K562 (cell line): Measurements from ENCODE around the gene PBX2. TPM values are rescaled to one million over a fixed set of nuclear protein-coding genes. Genes with fewer than 3 reads are reported as not detected.
A peak's percentile ranks its signal among the peaks of the same experiment; 100 is the strongest.

Experiments
- ARID1B ChIP-seq: fragments of 450-650 bp; IDR thresholded peaks from 2 replicates; pipeline ENCODE4 v1.6.1; 2016; ENCODE audit warnings: antibody characterized with exemption, mild to moderate bottlenecking, inconsistent platforms
- CAMTA2 ChIP-seq: fragments of 250-450 bp; sonication (Bioruptor Pico); conservative IDR thresholded peaks from 2 replicates; pipeline ENCODE4 v1.5.1; 2022
- CREBBP ChIP-seq: IDR thresholded peaks from one replicate; pipeline ENCODE4 v1.6.1; 2012; ENCODE audit warnings: low read depth, mild to moderate bottlenecking, control low read depth, inconsistent platforms, low read length
- DDX20 ChIP-seq: fragments of 450-650 bp; IDR thresholded peaks from 2 replicates; pipeline ENCODE4 v1.6.1; 2016; ENCODE audit warnings: missing genetic modification characterization, low read depth, mild to moderate bottlenecking, missing compliant biosample characterization, moderate library complexity
- E2F3 ChIP-seq: fragments of 250-450 bp; sonication (Bioruptor Pico); IDR thresholded peaks from 2 replicates; pipeline ENCODE4 v1.4.0; 2020; ENCODE audit warnings: mild to moderate bottlenecking
- FOXA1 ChIP-seq: fragments of 450-650 bp; IDR thresholded peaks from 2 replicates; pipeline ENCODE4 v1.6.1; 2016; ENCODE audit warnings: mild to moderate bottlenecking, borderline replicate concordance
- FOXK1 ChIP-seq: sonication (generic); formaldehyde crosslinking; IDR thresholded peaks from 2 replicates; pipeline ENCODE4 v1.8.0; 2022; ENCODE audit warnings: missing genetic modification reagents, mild to moderate bottlenecking, borderline replicate concordance
- GTF2F1 ChIP-seq: IDR thresholded peaks from 2 replicates; pipeline ENCODE4 v1.6.1; 2011; ENCODE audit warnings: low read depth, low read length, improper control_type of control experiment
- NR3C1 ChIP-seq: sonication (generic); formaldehyde crosslinking; IDR thresholded peaks from 2 replicates; pipeline ENCODE4 v1.8.1; 2022; ENCODE audit warnings: missing genetic modification reagents
- POLR2G ChIP-seq: fragments of 200-400 bp; formaldehyde crosslinking; IDR thresholded peaks from 2 replicates; pipeline ENCODE4 v1.6.1; 2017; ENCODE audit warnings: low read depth, mild to moderate bottlenecking, antibody characterized with exemption, low read length, moderate library complexity
- RBM22 ChIP-seq: fragments of 200-400 bp; formaldehyde crosslinking; IDR thresholded peaks from 2 replicates; pipeline ENCODE4 v1.6.1; 2018; ENCODE audit warnings: low read length, low read depth; ENCODE audit not compliant: poor library complexity, severe bottlenecking
- RHOXF2B ChIP-seq: fragments of 250-450 bp; sonication (Bioruptor Pico); conservative IDR thresholded peaks from 2 replicates; pipeline ENCODE4 v1.5.1; 2021
- SMC3 ChIP-seq: conservative IDR thresholded peaks from 2 replicates; pipeline ENCODE4 v1.6.1; 2011; ENCODE audit warnings: low read depth, low read length, improper control_type of control experiment; ENCODE audit not compliant: insufficient read depth
- THRAP3 ChIP-seq: fragments of 450-650 bp; IDR thresholded peaks from 2 replicates; pipeline ENCODE4 v1.6.1; 2016; ENCODE audit warnings: mild to moderate bottlenecking, inconsistent platforms, borderline replicate concordance
- ZFPM2 ChIP-seq: fragments of 250-450 bp; sonication (Bioruptor Pico); IDR thresholded peaks from 2 replicates; pipeline ENCODE4 v1.5.1; 2022; ENCODE audit warnings: mild to moderate bottlenecking
- ZNF263 ChIP-seq: sonication (generic); formaldehyde crosslinking; IDR thresholded peaks from 2 replicates; pipeline ENCODE4 v1.8.0; 2022; ENCODE audit warnings: mild to moderate bottlenecking, missing genetic modification reagents, borderline replicate concordance
- ZNF274 ChIP-seq: IDR thresholded peaks from 2 replicates; pipeline ENCODE4 v1.6.1; 2011; ENCODE audit warnings: low read depth, mild to moderate bottlenecking, low read length, moderate library complexity, borderline replicate concordance
- ZNF584 ChIP-seq: fragments of 200-800 bp; sonication (Bioruptor generic); IDR thresholded peaks from 2 replicates; pipeline ENCODE4 v1.6.1; 2016; ENCODE audit warnings: low read depth, mild to moderate bottlenecking, missing genetic modification characterization, missing compliant biosample characterization
- ZNF79 ChIP-seq: fragments of 250-450 bp; sonication (Bioruptor Pico); IDR thresholded peaks from 2 replicates; pipeline ENCODE4 v1.4.0; 2020; ENCODE audit warnings: low read depth, mild to moderate bottlenecking, moderate library complexity
- polyA plus RNA-seq, 8 experiments: library from polyadenylated mRNA; depleted of rRNA in 4 of 8; stranded (reverse) in 5 of 8; unstranded in 3 of 8; fragments of >200 nt; fragmentation: Nextera tagmentation in 2 of 8; fragmentation: Illumina TruSeq in 1 of 8; extraction: Ambion mirVana in 2 of 8; extraction: Trizol in 1 of 8; gene quantifications; 2 replicates each; pipeline versions ENCODE4 v1.2.1 to v1.2.3, GENCODE V29; 2011 to 2014; ENCODE audit warnings: inconsistent platforms in 1 of 8, missing spikeins in 1 of 8
- total RNA-seq, 7 experiments: library from RNA; depleted of rRNA in 6 of 7; stranded (reverse); fragments of >200 nt in 6 of 7; fragmentation: Illumina TruSeq in 2 of 7; extraction: Trizol in 2 of 7; gene quantifications; 2 replicates each; pipeline versions ENCODE4 v1.2.1 to v1.2.3, GENCODE V29; 2011 to 2021; ENCODE audit warnings: low replicate concordance in 1 of 7
- TF ChIP-seq, protein P1 (sequence below): fragments of 250-450 bp; sonication (Bioruptor Pico); IDR thresholded peaks from 2 replicates; pipeline ENCODE4 v1.8.0; 2022; ENCODE audit warnings: inconsistent platforms
- TF ChIP-seq, protein P2 (sequence below): IDR thresholded peaks from 2 replicates; pipeline ENCODE4 v1.6.1; 2014; ENCODE audit warnings: antibody characterized with exemption
- TF ChIP-seq, protein P3 (sequence below): fragments of 200-800 bp; sonication (Bioruptor generic); IDR thresholded peaks from 2 replicates; pipeline ENCODE4 v1.6.1; 2017; ENCODE audit warnings: missing genetic modification characterization, missing compliant biosample characterization
- TF ChIP-seq, protein P4 (sequence below), 2 experiments: fragments of 250-450 bp in 1 of 2; fragments of 450-650 bp in 1 of 2; sonication (Bioruptor Pico) in 1 of 2; IDR thresholded peaks; 2 replicates each; pipeline versions ENCODE4 v1.6.1 to v1.8.0; 2016 to 2021; ENCODE audit warnings: mild to moderate bottlenecking in 2 of 2, moderate library complexity in 2 of 2, missing compliant biosample characterization in 1 of 2, missing genetic modification characterization in 1 of 2

Gene PBX2
- total and polyA plus RNA-seq, 9 of the 15 experiments (the other 6 are each of a cell fraction or from before 2014, with no cell fraction given): 1.9 to 134 (median 62.5) TPM

DNA sequence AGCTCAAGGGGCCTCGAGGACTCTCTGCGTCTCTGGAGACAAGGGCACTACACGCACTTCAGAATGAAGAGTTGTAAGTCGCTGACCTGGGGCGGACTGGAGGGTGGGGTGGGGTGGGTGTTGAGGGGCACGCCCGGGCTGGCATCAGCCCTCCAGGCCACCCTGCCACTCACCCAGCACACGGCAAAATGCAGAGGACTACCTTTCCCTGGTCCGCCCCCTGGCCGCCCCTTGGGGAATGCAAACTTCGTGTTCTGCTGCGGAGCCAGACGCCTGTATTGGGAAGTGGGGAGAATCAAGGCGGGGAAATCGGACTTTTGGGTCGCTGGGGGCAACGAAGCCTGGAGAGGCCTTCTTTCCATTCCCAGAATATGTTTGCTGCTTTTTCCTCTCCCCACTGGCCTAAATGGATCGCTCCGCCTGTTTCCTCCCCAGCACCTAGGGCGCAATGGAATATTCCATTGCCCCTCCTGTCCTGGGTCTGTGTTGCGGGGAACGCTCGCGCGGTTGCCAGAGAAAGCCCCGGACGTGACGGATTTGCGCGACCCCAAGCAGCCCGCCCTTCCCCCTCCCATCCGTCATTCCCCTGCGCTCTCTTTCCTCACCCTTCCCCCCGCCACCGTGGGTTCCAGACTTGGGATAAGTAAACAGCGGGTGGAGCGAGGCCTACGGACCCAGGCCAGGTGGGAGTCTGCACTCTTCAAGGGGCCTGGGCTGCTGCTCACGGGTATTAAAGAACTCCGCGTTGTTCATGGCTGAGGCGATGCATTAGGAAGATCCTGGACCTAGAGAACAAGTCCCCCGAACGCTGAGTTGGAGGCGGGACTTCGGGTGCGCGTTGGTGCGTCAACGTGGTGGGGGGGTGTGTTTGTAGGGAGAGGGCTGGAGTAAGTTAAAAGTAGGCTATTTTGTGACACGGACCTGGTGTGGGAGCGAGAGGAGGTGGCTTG lies 36.2 kb downstream of the PBX2 start, which contains the start of gene PPT2 (continued):
- TF ChIP-seq, protein P1, sequence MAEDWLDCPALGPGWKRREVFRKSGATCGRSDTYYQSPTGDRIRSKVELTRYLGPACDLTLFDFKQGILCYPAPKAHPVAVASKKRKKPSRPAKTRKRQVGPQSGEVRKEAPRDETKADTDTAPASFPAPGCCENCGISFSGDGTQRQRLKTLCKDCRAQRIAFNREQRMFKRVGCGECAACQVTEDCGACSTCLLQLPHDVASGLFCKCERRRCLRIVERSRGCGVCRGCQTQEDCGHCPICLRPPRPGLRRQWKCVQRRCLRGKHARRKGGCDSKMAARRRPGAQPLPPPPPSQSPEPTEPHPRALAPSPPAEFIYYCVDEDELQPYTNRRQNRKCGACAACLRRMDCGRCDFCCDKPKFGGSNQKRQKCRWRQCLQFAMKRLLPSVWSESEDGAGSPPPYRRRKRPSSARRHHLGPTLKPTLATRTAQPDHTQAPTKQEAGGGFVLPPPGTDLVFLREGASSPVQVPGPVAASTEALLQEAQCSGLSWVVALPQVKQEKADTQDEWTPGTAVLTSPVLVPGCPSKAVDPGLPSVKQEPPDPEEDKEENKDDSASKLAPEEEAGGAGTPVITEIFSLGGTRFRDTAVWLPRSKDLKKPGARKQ (CRISPR knock-in tag): no peak
- no peak for TF ChIP-seq CREBBP
- TF ChIP-seq CAMTA2 (CRISPR knock-in tag): no peak
- peak; percentile 28; the same call in 1 of the 2 replicates for TF ChIP-seq ZNF79 (CRISPR knock-in tag)
- no peak for TF ChIP-seq THRAP3
- TF ChIP-seq FOXK1 (CRISPR knock-in tag): no peak
- TF ChIP-seq ZNF584 (CRISPR knock-in tag): no peak
- TF ChIP-seq ARID1B: no peak
- TF ChIP-seq ZNF263 (CRISPR knock-in tag): no peak
- no peak; the same call in 1 of the 2 replicates for TF ChIP-seq ZFPM2 (CRISPR knock-in tag)
- TF ChIP-seq GTF2F1: peak; percentile 19; the same call in 1 of the 2 replicates
- no peak for TF ChIP-seq DDX20 (tag)
- TF ChIP-seq RBM22: peak; percentile 73
- TF ChIP-seq SMC3: peak; percentile 11; the same call in 1 of the 2 replicates
- TF ChIP-seq, protein P2, sequence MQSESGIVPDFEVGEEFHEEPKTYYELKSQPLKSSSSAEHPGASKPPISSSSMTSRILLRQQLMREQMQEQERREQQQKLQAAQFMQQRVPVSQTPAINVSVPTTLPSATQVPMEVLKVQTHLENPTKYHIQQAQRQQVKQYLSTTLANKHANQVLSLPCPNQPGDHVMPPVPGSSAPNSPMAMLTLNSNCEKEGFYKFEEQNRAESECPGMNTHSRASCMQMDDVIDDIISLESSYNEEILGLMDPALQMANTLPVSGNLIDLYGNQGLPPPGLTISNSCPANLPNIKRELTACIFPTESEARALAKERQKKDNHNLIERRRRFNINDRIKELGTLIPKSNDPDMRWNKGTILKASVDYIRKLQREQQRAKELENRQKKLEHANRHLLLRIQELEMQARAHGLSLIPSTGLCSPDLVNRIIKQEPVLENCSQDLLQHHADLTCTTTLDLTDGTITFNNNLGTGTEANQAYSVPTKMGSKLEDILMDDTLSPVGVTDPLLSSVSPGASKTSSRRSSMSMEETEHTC: no peak
- no peak for TF ChIP-seq NR3C1 (CRISPR knock-in tag)
- TF ChIP-seq, protein P3, sequence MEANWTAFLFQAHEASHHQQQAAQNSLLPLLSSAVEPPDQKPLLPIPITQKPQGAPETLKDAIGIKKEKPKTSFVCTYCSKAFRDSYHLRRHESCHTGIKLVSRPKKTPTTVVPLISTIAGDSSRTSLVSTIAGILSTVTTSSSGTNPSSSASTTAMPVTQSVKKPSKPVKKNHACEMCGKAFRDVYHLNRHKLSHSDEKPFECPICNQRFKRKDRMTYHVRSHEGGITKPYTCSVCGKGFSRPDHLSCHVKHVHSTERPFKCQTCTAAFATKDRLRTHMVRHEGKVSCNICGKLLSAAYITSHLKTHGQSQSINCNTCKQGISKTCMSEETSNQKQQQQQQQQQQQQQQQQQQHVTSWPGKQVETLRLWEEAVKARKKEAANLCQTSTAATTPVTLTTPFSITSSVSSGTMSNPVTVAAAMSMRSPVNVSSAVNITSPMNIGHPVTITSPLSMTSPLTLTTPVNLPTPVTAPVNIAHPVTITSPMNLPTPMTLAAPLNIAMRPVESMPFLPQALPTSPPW (CRISPR knock-in tag): peak; percentile 84
- no peak for TF ChIP-seq ZNF274
- TF ChIP-seq E2F3 (CRISPR knock-in tag): no peak
- no peak for TF ChIP-seq FOXA1
- peak; percentile 67; the same call in 1 of the 2 replicates for TF ChIP-seq POLR2G
- TF ChIP-seq, protein P4, sequence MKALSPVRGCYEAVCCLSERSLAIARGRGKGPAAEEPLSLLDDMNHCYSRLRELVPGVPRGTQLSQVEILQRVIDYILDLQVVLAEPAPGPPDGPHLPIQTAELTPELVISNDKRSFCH (CRISPR knock-in tag; IDR thresholded peaks at IDR 0.05): no peak
- TF ChIP-seq, protein P4 (tag; IDR thresholded peaks at IDR 0.05): peak; percentile 38
- TF ChIP-seq RHOXF2B (CRISPR knock-in tag): no peak
